Breast epithelium (tissue), 4 donors: Measurements from ENCODE around the gene ASIC1. TPM values are rescaled to one million over a fixed set of nuclear protein-coding genes. Genes with fewer than 3 reads are reported as not detected.
A peak's percentile ranks its signal among the peaks of the same experiment; 100 is the strongest.

Experiments used
- DNase-seq, 2 donors: peaks; one replicate each; pipeline ENCODE4 v3.0.0-alpha.2; 2019; ENCODE audit warnings: low spot score in 2 of 2
- H3K27ac ChIP-seq, 2 donors: fragments of 200-600 bp; sonication (generic) in 1 of 2; one replicate each; pipeline ENCODE4 v1.5.1; 2016 to 2019; ENCODE audit warnings: mild to moderate bottlenecking in 1 of 2
- H3K27me3 ChIP-seq, 2 donors: fragments of 200-600 bp; sonication (generic) in 1 of 2; one replicate each; pipeline versions ENCODE4 v1.5.1 to v1.6.0; 2017 to 2019; ENCODE audit warnings: control low read depth in 1 of 2, mild to moderate bottlenecking in 1 of 2
- H3K36me3 ChIP-seq: fragments of 200-600 bp; one replicate; pipeline ENCODE4 v1.5.1; 2019
- H3K4me1 ChIP-seq, 2 donors: fragments of 200-600 bp; sonication (generic); one replicate each; pipeline ENCODE4 v1.5.1; 2016 to 2019; ENCODE audit warnings: control low read depth in 1 of 2
- H3K4me3 ChIP-seq, 3 donors: fragments of 200-600 bp; sonication (generic); 1 replicate in 2 of 3; 2 replicates in 1 of 3; pipeline ENCODE4 v1.5.1; 2016 to 2019; ENCODE audit warnings: mild to moderate bottlenecking in 3 of 3, moderate library complexity in 2 of 3
- H3K9me3 ChIP-seq, 2 donors: fragments of 200-600 bp; sonication (generic) in 1 of 2; one replicate each; pipeline ENCODE4 v1.5.1; 2016 to 2019; ENCODE audit warnings: control low read depth in 1 of 2
- CTCF ChIP-seq, 3 donors: fragments of 450-650 bp; IDR thresholded peaks; one replicate each; pipeline ENCODE4 v1.5.1; 2016 to 2017; ENCODE audit warnings: antibody characterized with exemption in 3 of 3, mild to moderate bottlenecking in 3 of 3, moderate library complexity in 3 of 3
- POLR2A ChIP-seq: fragments of 450-650 bp; IDR thresholded peaks from one replicate; pipeline ENCODE4 v1.6.1; 2016; ENCODE audit warnings: antibody characterized with exemption, mild to moderate bottlenecking, moderate library complexity
- POLR2AphosphoS5 ChIP-seq, 3 donors: sonication (generic); formaldehyde crosslinking; IDR thresholded peaks; one replicate each; pipeline ENCODE4 v1.6.1; 2017; ENCODE audit warnings: antibody characterized with exemption in 3 of 3
- intact Hi-C: fragments of 100-400 bp; cut with DNase I; formaldehyde crosslinking; loops from one replicate; pipeline ENCODE4 v1.15.1; 2023; ENCODE audit warnings: low total_unique reads
- total RNA-seq, 3 donors: library from RNA; depleted of rRNA; stranded (reverse); fragments of >200 nt; gene quantifications; one replicate each; pipeline ENCODE4 v1.1.0, GENCODE V29; 2016

ASIC1 gene
- total RNA-seq, 3 donors from 2014 or later: 0.80 to 0.98 (median 0.88) TPM

- H3K4me1 ChIP-seq: no peaks in the 10 kb centered on the region
- no peak overlapping the region for H3K27ac ChIP-seq
- no peak overlapping the region for H3K4me3 ChIP-seq
- no peaks in the 10 kb centered on the region for H3K36me3 ChIP-seq
- DNase-seq: no peak
- no peaks in the 10 kb centered on the region for H3K9me3 ChIP-seq
- TF ChIP-seq POLR2AphosphoS5 (IDR thresholded peaks at IDR 0.05): no peak
- TF ChIP-seq CTCF (IDR thresholded peaks at IDR 0.05): no peak
- TF ChIP-seq POLR2A: no peak
- no peaks in the 10 kb centered on the region for H3K27me3 ChIP-seq
- intact Hi-C loops: no loop called here
Measured at GRCh38 chr12:50047693-50048250, 9.6 kb upstream of the ASIC1 start.

GRCh38 chr12:50049254-50050118 is 7.9 kb upstream of the ASIC1 start:
- Histone ChIP-seq H3K4me3 (no peak overlapping the region), H3K9me3 (no peaks in the 10 kb centered on the region), H3K27ac (no peak overlapping the region), H3K4me1 (no peaks in the 10 kb centered on the region), H3K36me3 (no peaks in the 10 kb centered on the region), H3K27me3 (no peaks in the 10 kb centered on the region)
- intact Hi-C loops: loop anchor here (10.0 kb wide), 1 partner anchor 275 kb away; no protein-coding TSS in a partner anchor
- TF ChIP-seq CTCF (IDR thresholded peaks at IDR 0.05): no peak
- no peak for TF ChIP-seq POLR2A
- no peak for TF ChIP-seq POLR2AphosphoS5 (IDR thresholded peaks at IDR 0.05)
- DNase-seq: no peak

GRCh38 chr12:50050119-50050385 is 7.3 kb upstream of the ASIC1 start:
- intact Hi-C loops: loop anchor here (10.0 kb wide), 1 partner anchor 275 kb away; no protein-coding TSS in a partner anchor
- Histone ChIP-seq H3K36me3 (no peaks in the 10 kb centered on the region), H3K4me1 (no peaks in the 10 kb centered on the region), H3K4me3 (peak overlapping the region; percentile 31 to 45 (median 34)), H3K27ac (no peak overlapping the region), H3K9me3 (no peaks in the 10 kb centered on the region), H3K27me3 (no peaks in the 10 kb centered on the region)
- no peak for DNase-seq
- TF ChIP-seq POLR2A: no peak
- TF ChIP-seq CTCF (IDR thresholded peaks at IDR 0.05): no peak
- no peak for TF ChIP-seq POLR2AphosphoS5 (IDR thresholded peaks at IDR 0.05)

GRCh38 chr12:50050410-50051098 is 6.8 kb upstream of the ASIC1 start:
- Histone ChIP-seq H3K36me3 (no peaks in the 10 kb centered on the region), H3K4me3 (peak overlapping the region; percentile 31 to 45 (median 34)), H3K9me3 (no peaks in the 10 kb centered on the region), H3K27me3 (no peaks in the 10 kb centered on the region), H3K4me1 (no peaks in the 10 kb centered on the region), H3K27ac (no peak overlapping the region)
- intact Hi-C loops: loop anchor here (10.0 kb wide), 1 partner anchor 276 kb away; no protein-coding TSS in a partner anchor
- peak in 1 of 3 donors; percentile 31 for TF ChIP-seq POLR2AphosphoS5 (IDR thresholded peaks at IDR 0.05)
- no peak for TF ChIP-seq POLR2A
- TF ChIP-seq CTCF (IDR thresholded peaks at IDR 0.05): no peak
- no peak for DNase-seq
